Stimulated activated CD4-positive, alpha-beta T cell treated with anti-CD3 and anti-CD28 coated beads, Interleukin-15, amount 100 ng/mL, for 48 hours (primary cell): Measurements from ENCODE around the gene RASSF8.

Experiments
- DNase-seq, 2 donors: peaks; one replicate each; pipeline ENCODE4 v3.0.0-alpha.2; 2020; ENCODE audit warnings: low read depth in 2 of 2

The RASSF8 gene

DNA sequence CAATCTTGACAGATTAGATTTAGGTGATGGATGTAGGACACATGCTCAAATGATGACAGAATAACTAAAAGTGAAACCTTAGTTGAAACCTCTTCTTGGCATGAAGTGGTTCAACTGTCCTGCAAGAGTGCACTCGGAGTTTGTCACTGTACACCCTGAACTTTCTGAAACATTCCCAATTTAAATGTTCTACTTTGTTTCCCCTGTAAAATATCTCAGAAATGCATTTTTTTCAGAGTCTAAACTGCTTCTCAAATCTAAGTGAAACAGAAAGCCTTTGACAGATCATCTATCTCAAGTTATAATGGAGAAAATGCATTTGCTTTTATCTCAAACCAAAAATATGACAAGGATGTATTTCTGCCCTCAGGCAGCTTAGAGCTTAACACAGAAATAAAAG, 100.3 kb downstream of the RASSF8 start:
- no peak for DNase-seq

DNA sequence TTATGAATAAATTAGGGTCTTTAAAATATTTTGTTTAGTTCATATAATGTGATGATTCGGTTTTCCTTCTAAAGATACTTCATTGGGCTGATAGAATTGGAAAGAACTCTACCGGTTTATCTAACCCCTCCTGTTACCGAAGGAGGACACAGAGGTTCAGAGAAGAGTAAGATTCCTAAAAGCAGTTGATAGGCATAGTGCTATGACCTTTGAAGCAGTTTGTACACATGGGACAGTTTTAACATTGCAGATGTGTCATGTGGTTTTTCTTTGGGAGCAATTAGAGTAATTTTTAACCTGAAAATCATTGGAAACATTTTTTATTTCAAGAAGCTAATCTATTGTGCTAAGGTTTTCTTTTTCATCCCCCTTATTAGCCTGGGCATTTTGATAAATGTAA, 103.5 kb downstream of the RASSF8 start:
- DNase-seq, result no peak

DNA sequence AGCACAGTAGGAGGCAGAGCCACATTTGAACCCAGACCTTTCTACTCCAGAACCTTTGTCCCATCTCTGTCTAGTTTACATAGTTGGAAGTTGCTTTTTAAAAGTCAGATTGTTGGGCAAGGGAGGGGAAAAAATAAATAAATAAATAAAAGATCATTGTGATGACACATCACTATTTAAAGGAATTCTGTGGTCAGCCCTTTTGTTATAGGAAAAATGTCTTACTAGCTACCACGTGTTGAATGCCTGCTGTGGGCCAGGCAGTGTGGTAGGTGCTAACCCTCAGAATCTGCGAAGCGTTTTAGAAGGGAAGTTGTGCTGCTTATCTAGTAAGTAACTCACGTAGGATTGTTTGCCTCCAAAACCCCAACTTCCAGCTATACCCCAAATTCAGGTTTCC, 104.1 kb downstream of the RASSF8 start:
- DNase-seq, result no peak

DNA sequence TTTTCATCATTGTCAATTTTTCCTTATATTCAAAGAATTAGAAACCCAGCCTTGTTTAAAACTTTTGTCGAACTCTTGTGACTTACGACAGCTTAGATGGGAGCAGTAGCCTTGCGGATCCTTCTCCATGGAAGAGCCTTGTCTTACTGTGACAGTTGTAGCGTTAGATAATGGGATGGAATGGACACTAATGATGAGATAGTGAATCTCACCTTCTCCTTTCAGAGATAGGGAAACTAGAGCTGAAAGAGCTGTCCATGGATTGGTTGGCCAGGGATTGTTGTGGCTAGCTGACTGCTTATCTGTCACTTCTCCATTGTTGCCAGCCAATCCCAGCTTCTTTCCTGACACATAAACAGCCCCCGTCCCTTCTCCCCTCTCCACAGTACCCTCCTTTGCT, 107.0 kb downstream of the RASSF8 start:
- no peak for DNase-seq

DNA sequence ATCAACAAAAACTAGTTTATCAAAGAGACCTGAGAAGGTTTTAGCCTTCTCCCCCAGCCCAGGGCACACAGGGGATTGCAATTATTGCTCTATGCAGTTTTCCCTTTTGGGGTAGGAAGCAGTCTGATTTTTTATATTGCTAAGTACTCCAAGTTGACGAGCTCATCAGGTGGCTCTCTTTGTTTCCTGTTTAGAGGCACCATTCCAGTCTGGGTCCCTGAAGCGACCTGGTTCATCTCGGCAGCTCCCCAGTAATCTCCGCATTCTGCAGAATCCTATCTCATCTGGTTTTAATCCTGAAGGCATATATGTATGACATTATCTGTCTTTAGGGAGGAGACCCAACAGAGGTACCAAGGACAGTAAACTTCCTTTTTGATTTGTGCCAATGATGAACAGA, 110.0 kb downstream of the RASSF8 start:
- DNase-seq, result no peak

DNA sequence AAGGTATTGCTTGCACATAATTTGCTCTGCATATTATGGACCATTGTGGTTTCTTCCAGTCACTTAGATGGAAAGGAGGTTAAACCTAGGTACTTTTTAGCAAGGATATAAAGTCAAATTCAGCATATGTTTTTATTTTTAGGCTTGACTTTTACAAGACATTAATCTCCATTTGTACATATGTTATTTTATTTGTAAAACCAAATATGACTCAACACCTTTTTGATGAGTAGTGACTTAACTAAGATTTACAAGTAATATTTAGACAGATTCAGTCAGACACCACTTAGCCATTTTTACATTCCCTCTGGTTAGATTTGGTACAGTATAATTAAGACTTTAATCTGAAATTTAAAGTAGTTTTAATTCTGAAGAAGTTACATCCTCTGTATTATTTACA, 111.3 kb downstream of the RASSF8 start:
- no peak for DNase-seq

DNA sequence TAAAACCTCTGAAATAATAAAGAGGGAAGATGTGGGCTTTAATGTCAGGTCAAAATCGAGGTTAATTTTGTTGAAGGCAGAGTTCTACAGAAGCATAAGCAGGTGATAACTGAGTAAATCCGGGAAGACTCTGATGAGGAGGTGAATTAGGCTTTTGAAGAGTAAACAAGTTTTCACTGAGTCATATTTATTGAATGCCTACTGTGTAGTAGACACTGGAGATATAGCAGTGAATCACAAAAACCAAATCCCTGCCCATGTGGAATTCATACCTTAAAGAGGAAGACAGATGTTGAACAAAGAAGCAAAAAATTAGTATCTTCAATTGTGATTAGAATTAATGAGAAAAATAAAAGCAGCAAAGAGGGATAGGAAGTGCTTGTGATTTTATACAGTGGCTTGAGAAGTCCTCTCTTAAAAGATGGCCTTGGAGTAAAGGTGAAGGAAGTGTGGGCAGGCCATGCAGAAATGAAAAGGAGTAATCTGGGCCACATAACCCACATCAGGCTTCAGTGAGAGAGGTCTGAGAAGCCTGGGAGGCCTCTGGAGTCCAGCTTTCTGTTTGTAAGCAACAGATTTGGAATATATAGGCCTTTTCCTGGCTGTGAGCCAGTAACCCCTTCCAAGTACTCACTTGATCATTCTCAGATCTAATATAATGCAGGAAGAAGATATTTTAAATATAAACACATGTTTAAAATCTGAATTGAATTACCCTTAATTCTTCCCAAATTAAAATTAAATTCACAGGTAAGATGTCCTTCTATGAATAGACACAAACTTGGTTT, 119.6 kb downstream of the RASSF8 start:
- no peak for DNase-seq

DNA sequence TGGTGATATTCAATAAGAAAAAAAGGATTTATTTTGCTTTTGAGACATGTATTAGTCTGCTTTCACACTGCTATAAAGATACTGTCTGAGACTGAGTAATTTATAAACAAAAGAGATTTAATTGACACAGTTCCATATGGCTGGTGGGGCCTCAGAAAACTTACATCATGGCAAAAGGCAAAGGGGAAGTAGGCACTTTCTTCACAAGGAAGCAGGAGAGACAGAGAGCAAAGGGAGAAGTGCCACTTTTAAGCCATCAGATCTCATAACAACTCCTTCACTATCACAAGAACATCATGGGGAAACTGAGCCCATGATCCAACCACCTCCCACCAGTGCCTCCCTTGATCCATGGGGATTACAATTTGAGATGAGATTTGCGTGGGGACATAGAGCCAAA, 122.4 kb downstream of the RASSF8 start:
- no peak for DNase-seq

DNA sequence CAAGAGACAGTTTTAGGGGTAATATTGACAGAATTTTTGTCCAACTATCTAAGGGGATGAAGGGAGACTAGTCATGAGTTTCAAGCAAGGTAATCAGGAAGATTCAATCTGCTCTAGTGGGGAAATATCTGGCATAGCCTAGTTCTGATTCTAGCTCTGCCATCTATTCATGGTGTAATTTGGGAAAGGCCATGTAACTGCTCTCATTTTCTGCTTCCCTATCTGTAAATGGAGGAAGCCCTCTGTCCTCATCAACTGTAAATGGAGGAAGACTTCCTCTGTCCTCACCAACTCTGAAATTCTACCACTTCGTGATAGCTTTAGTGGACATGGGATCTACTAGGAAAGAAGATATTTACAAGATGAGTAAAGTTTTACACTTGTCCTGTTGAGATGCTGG, 128.5 kb downstream of the RASSF8 start:
- no peak for DNase-seq

DNA sequence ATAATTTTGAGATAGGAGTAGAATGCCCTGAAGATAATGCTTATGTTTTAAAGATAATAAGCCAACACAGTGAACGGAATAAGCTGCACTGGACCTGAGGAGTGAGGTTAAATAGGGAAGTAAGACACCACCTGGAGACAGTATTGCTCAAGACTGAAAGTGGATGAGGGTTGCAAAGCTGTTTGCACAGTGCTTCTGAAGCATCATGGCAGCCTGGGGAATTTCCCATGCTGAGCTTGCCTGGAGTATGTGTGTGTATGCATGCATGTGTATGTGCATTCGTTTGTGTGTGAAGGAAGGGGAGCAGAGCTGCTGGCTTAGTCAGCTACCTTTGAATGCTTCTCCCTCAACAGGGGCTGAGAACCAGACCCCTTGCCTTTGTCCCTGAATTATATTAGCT, 130.5 kb downstream of the RASSF8 start:
- no peak for DNase-seq

DNA sequence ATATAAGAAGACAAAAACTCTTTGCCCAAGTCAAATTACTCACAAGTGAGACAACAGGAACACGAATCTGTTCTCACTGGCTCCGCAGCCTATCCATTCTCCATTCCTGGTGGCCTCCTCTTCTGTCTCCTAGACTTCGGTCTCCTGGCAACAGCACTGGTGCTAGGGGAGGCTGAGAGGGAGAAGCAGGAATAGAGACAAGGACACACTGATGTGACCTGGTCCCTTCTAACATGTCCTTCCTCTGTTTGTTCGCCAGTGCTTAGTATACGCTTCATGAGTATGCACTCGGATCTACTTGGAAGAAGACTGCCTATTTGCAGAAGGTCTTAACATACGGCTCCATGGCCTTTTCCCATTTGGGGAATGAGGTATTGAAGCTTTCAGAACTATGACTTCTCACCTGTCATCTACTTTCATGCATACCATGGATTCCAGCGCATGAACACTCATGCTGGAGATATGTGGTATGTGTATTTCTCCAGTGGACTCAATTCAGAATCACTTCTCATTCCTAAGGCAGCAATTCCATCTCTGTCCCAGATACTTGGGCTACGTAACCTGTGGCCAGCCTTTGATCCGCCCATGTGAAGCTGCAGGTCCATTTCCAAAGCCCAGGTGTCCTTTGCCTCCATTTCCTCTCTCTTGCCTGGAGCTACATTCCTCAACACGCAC, 132.5 kb downstream of the RASSF8 start:
- DNase-seq, result no peak

DNA sequence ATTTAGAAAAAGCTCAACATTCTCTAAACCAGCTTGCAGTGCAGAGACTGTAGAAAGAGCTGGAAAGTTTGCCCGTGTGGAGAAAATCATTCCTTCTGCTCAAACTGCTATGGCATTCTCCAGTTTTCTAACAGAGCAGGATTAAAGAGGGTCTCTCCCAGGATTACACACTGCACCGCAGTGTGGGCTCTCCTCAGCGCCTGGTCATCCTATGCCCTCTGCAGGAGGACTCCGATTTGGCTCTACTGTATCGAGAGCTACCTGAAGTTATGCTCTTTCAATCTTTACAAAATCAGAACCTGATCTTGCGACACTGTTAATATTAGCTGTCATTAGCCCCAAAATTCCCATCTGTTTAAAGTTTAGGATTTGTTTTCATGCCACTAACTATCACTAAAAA, 133.3 kb downstream of the RASSF8 start:
- DNase-seq, result no peak

DNA sequence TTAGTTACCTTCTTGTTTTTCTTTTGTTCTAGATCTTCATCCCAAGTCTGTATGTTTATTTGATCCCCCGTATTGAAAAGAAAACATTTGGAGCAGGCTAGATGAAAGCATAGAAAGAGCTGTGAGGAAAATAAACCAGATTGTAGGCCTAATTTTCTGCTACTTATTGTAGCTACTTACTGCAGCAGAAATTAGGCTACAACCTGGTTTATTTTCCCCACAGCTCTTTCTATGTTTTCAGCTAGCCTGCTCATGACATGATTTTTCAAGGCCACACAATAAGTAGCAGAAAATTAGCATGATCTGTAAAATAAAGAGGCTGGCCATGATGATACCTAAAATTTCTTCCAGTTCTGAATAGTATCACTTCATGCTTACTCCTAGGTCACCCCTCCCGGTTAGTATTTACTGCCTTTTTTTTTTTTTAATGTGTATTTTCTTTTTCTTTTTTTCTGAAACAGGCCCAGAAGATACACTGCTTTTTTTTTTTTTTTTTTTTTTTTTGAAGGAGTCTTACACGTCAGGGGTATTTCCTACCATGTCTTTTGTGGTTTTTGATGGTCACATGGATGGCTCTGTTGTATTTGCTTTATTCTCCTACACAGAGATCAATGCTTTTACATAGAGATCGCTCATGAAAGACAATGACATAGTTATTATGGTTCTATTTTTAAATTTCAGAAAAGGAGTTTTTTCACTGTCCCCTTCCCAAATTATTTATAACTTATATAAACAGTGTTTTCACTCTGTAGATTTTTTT, 134.0 kb downstream of the RASSF8 start:
- DNase-seq, result no peak

DNA sequence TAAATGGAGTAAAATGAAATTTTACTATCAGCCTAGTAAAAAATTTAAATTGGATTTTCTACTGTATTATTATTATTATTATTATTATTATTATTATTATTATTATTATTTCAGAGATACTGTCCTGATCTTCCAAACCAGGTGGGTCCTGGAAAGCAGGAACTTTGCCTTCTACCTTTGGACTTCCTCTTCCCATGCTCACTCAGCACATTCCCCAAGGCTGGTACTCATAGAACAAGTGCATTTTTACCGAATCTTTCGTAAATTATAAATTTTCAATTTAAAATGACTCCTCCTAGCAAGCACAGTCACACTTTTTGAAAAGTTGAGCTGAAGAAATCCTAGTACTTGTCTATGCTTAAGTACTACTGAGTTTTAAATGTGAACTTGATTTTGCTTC, 136.7 kb downstream of the RASSF8 start:
- no peak for DNase-seq

DNA sequence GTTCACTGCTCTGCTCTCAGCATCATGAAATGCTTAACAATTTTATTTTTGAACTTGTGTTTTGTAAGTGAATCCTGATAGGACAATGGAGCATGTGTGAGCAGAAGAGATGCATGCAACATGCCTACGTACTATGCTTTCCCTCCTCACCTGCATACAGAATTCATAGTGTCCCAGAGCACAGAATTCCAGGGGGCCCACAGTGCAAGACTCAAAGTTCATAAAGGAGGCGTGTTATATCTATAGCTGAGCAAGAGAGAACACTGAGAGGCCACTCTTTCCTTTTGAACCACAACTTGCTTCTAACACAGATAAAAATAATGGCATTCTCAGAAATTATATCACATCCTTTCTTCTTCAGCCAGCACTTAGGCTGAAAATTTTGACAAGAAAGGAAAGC, 137.6 kb downstream of the RASSF8 start:
- DNase-seq, result no peak

DNA sequence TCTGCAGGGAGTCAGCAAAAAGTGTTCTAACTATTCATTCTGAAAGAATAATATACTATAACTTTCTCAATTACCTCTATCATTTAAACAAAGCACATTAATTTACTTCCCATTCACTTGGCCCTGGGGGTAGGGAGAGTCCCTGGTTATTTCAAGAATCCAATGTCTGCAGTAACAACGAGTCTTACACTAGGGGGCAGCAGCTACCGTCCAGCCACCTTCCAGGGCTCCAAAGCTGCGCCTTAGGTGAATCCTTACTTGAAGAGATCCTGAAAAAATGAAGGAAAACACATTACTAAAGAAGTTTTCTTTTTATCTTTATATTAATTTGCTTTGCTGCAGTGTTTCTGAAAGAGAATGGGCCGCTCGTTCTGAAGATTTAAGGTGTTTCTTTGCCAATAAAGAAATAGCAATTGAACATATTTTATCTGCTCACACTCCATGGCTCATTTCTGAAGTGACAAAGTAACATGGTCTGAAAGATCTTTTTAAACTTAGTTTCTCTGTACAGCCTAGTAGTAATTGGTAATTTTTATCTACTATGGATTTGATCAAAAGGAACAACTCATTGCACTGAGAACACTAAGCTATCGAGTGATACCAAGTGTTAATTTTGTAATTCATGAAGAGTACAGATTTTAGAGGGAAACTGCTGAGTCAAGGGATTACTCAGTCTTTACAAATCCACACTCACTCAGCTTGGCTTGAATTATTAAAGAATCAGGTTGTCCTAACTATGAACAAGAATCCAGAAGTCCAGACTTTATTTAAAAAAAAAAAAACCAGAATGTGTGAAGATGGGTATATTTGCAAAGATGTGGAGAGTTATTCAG, 138.8 kb downstream of the RASSF8 start:
- peak; percentile 18 to 30 for DNase-seq

DNA sequence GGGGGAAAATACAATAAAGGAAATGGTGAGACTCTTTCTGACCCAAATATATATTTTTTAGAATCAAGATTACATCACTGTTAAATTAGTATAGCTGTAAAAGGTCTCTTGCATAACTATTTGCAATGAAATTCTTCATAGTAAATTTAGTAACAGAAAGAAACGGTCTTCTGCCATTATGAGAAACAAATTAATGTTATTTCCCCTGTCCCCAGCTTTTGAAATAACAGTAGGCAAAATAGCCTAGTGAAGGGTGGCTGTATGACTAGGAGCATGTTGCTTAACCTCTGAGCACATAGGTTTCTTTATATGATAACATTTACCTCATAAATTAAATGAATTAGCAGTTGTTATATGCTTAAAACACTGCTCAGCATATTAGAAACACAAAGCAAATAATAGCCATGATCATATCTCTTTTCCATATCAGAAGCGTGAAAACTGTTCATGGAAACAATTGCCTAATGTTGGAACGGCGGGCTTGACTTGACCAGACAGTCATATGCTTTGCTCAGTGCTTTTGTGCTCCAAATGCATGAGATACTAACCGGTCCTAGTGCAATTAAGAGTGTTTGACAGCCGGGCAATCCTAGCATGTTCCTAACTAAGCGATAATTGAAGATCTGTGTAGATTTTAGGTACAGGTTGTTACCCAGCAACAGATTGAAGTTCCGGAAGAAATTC, 142.3 kb downstream of the RASSF8 start:
- DNase-seq, result no peak

DNA sequence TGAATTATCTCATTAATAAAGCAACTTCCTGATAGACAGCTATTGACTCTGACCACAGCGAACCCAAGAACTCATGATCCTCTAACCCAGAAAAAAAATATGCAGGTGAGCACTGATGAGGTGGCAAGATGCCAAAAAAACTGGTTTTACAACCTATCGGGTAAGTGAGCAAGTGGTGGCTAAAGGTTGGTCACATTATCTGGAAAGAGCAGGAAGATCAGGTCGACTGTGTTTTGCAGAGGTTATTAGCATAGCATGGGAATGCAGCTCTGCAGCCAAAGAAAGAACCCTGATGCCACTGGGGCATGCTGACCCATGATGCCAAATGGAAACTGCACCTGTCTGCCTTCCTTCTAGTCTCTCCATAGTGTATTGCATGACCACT, 142.9 kb downstream of the RASSF8 start:
- no peak for DNase-seq

DNA sequence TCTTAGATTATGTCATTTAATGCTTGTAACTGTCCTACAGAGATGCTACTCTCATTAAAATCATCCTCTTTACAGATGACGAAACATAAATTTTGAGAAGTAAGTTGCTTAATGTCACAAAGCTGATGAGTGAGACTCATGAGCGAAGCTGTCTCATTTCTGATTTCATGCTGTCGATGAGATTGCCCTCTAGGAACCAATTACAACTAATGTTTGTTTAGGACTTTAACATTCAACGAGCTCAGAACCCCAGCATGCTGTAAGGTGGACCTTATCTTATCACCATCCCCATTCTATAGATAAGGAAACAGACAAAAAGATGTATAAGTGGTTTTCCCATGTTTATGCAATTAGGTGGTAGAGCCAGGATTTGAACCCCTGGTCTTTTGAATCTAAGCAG, 143.3 kb downstream of the RASSF8 start:
- DNase-seq, result no peak

DNA sequence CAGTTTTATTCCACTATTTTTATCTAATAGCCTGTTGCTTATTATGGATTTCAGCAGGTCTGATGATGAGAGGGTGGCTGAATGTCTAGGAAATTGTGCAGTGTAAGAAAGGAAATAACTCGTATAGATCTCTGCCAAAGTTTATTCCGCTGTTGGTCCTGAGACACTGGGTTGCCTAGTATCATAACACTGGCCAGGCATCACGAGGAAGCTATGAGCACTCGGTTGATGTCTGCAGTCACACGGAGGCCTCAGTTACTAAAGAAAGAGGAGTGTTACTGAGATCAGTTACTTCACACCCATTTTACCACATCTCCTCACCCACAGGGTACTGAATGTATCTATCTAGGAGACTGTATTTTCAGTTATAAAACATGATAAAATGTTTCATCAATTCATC, 144.5 kb downstream of the RASSF8 start:
- DNase-seq, result no peak

DNA sequence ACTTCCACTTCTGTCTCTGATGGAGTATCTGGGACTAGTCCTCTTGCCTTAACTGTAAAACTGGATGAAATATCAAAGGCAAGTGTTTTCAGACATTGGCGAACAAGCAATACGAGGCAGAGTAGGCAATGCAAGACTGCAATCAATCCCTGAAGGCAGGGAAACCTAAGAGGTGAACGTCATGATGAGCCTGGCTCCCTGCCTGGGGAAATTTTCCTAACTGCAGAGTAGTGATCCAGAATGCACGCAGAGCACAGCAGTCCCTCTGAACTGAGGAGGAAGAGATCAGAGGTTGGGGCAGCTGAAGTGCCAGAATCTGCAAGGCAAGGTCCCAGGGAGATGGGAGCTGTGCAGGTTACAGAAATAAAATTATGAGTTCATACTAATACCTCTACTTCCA, 147.9 kb downstream of the RASSF8 start:
- no peak for DNase-seq
